ENCODE measurements around the gene PCDHGA3. TPM values are rescaled to one million over a fixed set of nuclear protein-coding genes. Genes with fewer than 3 reads are reported as not detected.
A peak's percentile ranks its signal among the peaks of the same experiment; 100 is the strongest.

The PCDHGA3 gene
- total and polyA plus RNA-seq, 9 of the 15 experiments (the other 6 are each of a cell fraction or from before 2014, with no cell fraction given), result 0.13 to 0.28 (median 0.18) TPM; not detected in 2

- Histone ChIP-seq H3K36me3 (ENCODE audit: control insufficient read depth, insufficient read depth, low read length) (no peaks in the 10 kb centered on the region), H3K4me1 (replicated peaks in 1 of 2; ENCODE audit: control insufficient read depth in 2 of 2, insufficient read depth in 2 of 2, low read length in 2 of 2) (peaks cover 0 to 10% of the 10 kb centered on the region in 2 experiments; a peak in 1 of 5 replicates), H4K20me1 (replicated peaks; ENCODE audit: control insufficient read depth, insufficient read depth, low read length) (no peaks in the 10 kb centered on the region), H3K27me3 (ENCODE audit: control insufficient read depth in 2 of 2, insufficient read depth in 2 of 2, low read length in 2 of 2) (peaks cover 3 to 33% of the 10 kb centered on the region in 2 experiments; a peak in 3 of 5 replicates), H3K79me2 (ENCODE audit: control insufficient read depth, insufficient read depth, low read length) (no peaks in the 10 kb centered on the region), H3K4me2 (ENCODE audit: insufficient read depth, low read length) (no peak overlapping the region), H3K9me3 (replicated peaks; ENCODE audit: control insufficient read depth, insufficient read depth, low read depth, low read length) (no peaks in the 10 kb centered on the region), H2AFZ (ENCODE audit: low read depth, low read length) (no peak overlapping the region), H3K27ac (ENCODE audit: extremely low read depth, low read depth, low read length) (no peak overlapping the region), H3K4me3 (no peak overlapping the region), H3K9ac (ENCODE audit: insufficient read depth in 1 of 2, low read depth in 2 of 2, low read length in 2 of 2) (no peak overlapping the region), H3K9me1 (ENCODE audit: control insufficient read depth, insufficient read depth, low read length) (no peaks in the 10 kb centered on the region)
- ATAC-seq (no peak), DNase-seq (ENCODE audit: extremely low read depth in 1 of 4, low spot score in 3 of 4) (no peak), FAIRE-seq (no peak)
- in situ Hi-C loops (cut with MboI) (no loop called here), intact Hi-C loops (cut with micrococcal nuclease) (no loop called here)
- no TSS peak for BruUV-seq (replicated peaks)
- CTCF ChIA-PET (ENCODE audit: low intra/inter-chr PET ratio), result no interaction called here
- POLR2A ChIA-PET, result no interaction called here
- TF ChIP-seq TRIM25 (IDR thresholded peaks at IDR 0.05; ENCODE audit: borderline replicate concordance) (no peak), CEBPB (tag; IDR thresholded peaks at IDR 0.05) (peak; percentile 87), CEBPG (CRISPR knock-in tag; IDR thresholded peaks at IDR 0.05) (no peak), CEBPG (tag; conservative IDR thresholded peaks at IDR 0.05 in 1 of 2, IDR thresholded peaks at IDR 0.05 in 1 of 2) (peak; percentile 35 to 94; a peak in 3 of 4 replicates)
- 2% methylated on average over 10 of the region's 10 CpGs for WGBS (ENCODE audit: insufficient coverage, low coverage, missing lambda C conversion rate)
Observed at GRCh38 chr5:141388661-141389060, 45.0 kb downstream of the PCDHGA3 start.
